Measurements from ENCODE around the gene GLI3.

DNA sequence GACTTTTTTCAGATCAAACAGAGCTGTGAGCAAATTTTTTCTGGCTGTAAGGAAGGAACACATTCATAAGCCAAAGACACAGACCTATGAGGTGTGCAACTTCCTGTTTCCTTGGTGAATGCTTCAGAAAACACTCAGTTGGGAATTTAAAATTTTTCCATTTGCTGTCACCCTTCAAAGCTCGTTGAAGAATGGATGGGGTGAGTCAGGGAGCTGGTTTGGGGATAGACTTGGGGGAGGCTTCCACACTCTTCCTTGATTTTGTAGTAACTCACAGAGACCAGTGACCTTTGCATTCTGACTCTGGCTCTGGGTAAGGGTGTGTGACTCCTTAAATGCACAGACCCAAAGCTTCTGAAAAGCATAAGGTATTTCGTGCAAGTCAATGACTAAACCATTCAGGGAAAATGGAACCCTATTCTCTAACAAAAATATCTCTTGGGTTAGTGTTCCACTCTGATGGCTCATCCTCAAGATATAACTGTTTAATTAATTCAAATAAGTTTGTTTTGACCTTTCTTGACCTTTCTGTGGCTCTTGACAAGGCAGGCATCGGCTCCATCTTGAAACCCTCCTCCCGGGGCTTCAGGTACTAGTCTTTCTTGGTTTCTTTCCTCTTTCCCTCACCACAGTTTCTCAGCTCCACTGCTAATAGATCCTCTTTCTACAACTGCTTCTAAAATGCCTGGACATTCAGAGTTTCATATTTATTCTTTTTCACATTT, 306.3 kb downstream of the GLI3 start:
- TF ChIP-seq CTCF (conservative IDR thresholded peaks at IDR 0.05) (no peak), EZH2 (IDR thresholded peaks at IDR 0.05; ENCODE audit: low read depth) (no peak)
